HEK293 (cell line): ENCODE results near the gene SSU72.

Source experiments
- CTCF ChIA-PET: fragments of 350-600 bp; formaldehyde crosslinking; extraction: SDS; loops from one replicate; lab custom pipeline; 2021; ENCODE audit warnings: antibody characterized with exemption; lab: Yijun Ruan, JAX
- POLR2A ChIA-PET: fragments of 300-600 bp; formaldehyde crosslinking; extraction: SDS; loops from one replicate; lab custom pipeline; 2020; ENCODE audit warnings: antibody characterized with exemption, inconsistent platforms; lab: Yijun Ruan, JAX
- H3K27ac ChIP-seq: fragments of 200-500 bp; sonication (Bioruptor generic); 2 replicates; pipeline ENCODE4 v1.5.1; 2014; ENCODE audit warnings: low read depth, low read length, control low read depth, inconsistent platforms; ENCODE audit errors: extremely low read depth
- H3K36me3 ChIP-seq, 2 experiments: fragments of 200-500 bp in 1 of 2; sonication (Bioruptor generic) in 1 of 2; 1 replicate in 1 of 2; 2 replicates in 1 of 2; pipeline ENCODE4 v1.5.1; 2014 to 2017; ENCODE audit warnings: inconsistent platforms in 2 of 2, low read length in 2 of 2; ENCODE audit not compliant: control insufficient read depth in 2 of 2, insufficient read depth in 1 of 2
- H3K4me1 ChIP-seq: fragments of 200-500 bp; sonication (Bioruptor generic); 2 replicates; pipeline ENCODE4 v1.5.1; 2014; ENCODE audit warnings: mild to moderate bottlenecking, low read length, inconsistent platforms; ENCODE audit not compliant: control insufficient read depth, insufficient read depth
- H3K4me3 ChIP-seq: 2 replicates; pipeline ENCODE4 v1.5.1; 2011; ENCODE audit warnings: low read depth, mild to moderate bottlenecking, control low read depth, low read length, moderate library complexity
- H3K9me3 ChIP-seq: fragments of 200-500 bp; sonication (Bioruptor generic); 2 replicates; pipeline ENCODE4 v1.5.1; 2014; ENCODE audit warnings: low read depth, low read length, inconsistent platforms; ENCODE audit not compliant: control insufficient read depth, insufficient read depth
- BCL11A ChIP-seq: fragments of 450-650 bp; formaldehyde crosslinking; IDR thresholded peaks from 2 replicates; pipeline ENCODE4 v1.5.1; 2016; ENCODE audit warnings: low read depth, missing biosample characterization, missing genetic modification characterization
- GLIS1 ChIP-seq: fragments of 450-650 bp; formaldehyde crosslinking; IDR thresholded peaks from 2 replicates; pipeline ENCODE4 v1.5.1; 2016; ENCODE audit warnings: missing biosample characterization, missing genetic modification characterization
- KLF10 ChIP-seq: fragments of 450-650 bp; IDR thresholded peaks from 2 replicates; pipeline ENCODE4 v1.5.1; 2018; ENCODE audit warnings: missing biosample characterization, mild to moderate bottlenecking, missing genetic modification characterization
- KLF8 ChIP-seq: fragments of 450-650 bp; formaldehyde crosslinking; IDR thresholded peaks from 2 replicates; pipeline ENCODE4 v1.5.1; 2016; ENCODE audit warnings: missing biosample characterization, missing genetic modification characterization
- KLF9 ChIP-seq: fragments of 450-650 bp; formaldehyde crosslinking; IDR thresholded peaks from 2 replicates; pipeline ENCODE4 v1.5.1; 2016; ENCODE audit warnings: missing biosample characterization, missing genetic modification characterization, low read depth
- SCRT2 ChIP-seq: fragments of 450-650 bp; formaldehyde crosslinking; IDR thresholded peaks from 2 replicates; pipeline ENCODE4 v1.5.1; 2016; ENCODE audit warnings: missing biosample characterization, missing genetic modification characterization
- SP2 ChIP-seq: fragments of 450-650 bp; formaldehyde crosslinking; IDR thresholded peaks from 2 replicates; pipeline ENCODE4 v1.5.1; 2016; ENCODE audit warnings: missing biosample characterization, missing genetic modification characterization
- YY1 ChIP-seq: fragments of 450-650 bp; formaldehyde crosslinking; IDR thresholded peaks from 2 replicates; pipeline ENCODE4 v1.5.1; 2018; ENCODE audit warnings: missing biosample characterization, missing genetic modification characterization
- ZFHX2 ChIP-seq: fragments of 450-650 bp; formaldehyde crosslinking; conservative IDR thresholded peaks from 2 replicates; pipeline ENCODE4 v1.5.1; 2016; ENCODE audit warnings: missing biosample characterization, missing genetic modification characterization
- ZNF2 ChIP-seq: fragments of 450-650 bp; formaldehyde crosslinking; IDR thresholded peaks from 2 replicates; pipeline ENCODE4 v1.5.1; 2016; ENCODE audit warnings: missing biosample characterization, missing genetic modification characterization
- ZNF266 ChIP-seq: fragments of 450-650 bp; formaldehyde crosslinking; IDR thresholded peaks from 2 replicates; pipeline ENCODE4 v1.5.1; 2016; ENCODE audit warnings: missing biosample characterization, missing genetic modification characterization, low read depth
- ZNF391 ChIP-seq: fragments of 450-650 bp; formaldehyde crosslinking; IDR thresholded peaks from 2 replicates; pipeline ENCODE4 v1.5.1; 2016; ENCODE audit warnings: low read depth, missing biosample characterization, missing genetic modification characterization, borderline replicate concordance
- ZNF600 ChIP-seq: fragments of 450-650 bp; formaldehyde crosslinking; IDR thresholded peaks from 2 replicates; pipeline ENCODE4 v1.5.1; 2016; ENCODE audit warnings: missing biosample characterization, missing genetic modification characterization
- ZNF629 ChIP-seq: fragments of 450-650 bp; formaldehyde crosslinking; IDR thresholded peaks from 2 replicates; pipeline ENCODE4 v1.5.1; 2017; ENCODE audit warnings: missing biosample characterization, missing genetic modification characterization
- ZNF660 ChIP-seq: fragments of 450-650 bp; IDR thresholded peaks from 2 replicates; pipeline ENCODE4 v1.5.1; 2018; ENCODE audit warnings: missing biosample characterization, mild to moderate bottlenecking, missing genetic modification characterization
- TF ChIP-seq, protein P1 (sequence below): fragments of 450-650 bp; IDR thresholded peaks from 2 replicates; pipeline ENCODE4 v1.5.1; 2018; ENCODE audit warnings: missing biosample characterization, mild to moderate bottlenecking, missing genetic modification characterization
- TF ChIP-seq, protein P2 (sequence below): fragments of 450-650 bp; formaldehyde crosslinking; IDR thresholded peaks from 2 replicates; pipeline ENCODE4 v1.5.1; 2016; ENCODE audit warnings: missing biosample characterization, missing genetic modification characterization
- TF ChIP-seq, protein P3 (sequence below): fragments of 450-650 bp; formaldehyde crosslinking; IDR thresholded peaks from 2 replicates; pipeline ENCODE4 v1.5.1; 2016; ENCODE audit warnings: missing biosample characterization, missing genetic modification characterization
- TF ChIP-seq, protein P4 (sequence below): fragments of 450-650 bp; formaldehyde crosslinking; IDR thresholded peaks from 2 replicates; pipeline ENCODE4 v1.5.1; 2016; ENCODE audit warnings: missing biosample characterization, missing genetic modification characterization, borderline replicate concordance
- TF ChIP-seq, protein P5 (sequence below): fragments of 450-650 bp; formaldehyde crosslinking; IDR thresholded peaks from 2 replicates; pipeline ENCODE4 v1.5.1; 2016; ENCODE audit warnings: missing biosample characterization, missing genetic modification characterization

The SSU72 gene

DNA sequence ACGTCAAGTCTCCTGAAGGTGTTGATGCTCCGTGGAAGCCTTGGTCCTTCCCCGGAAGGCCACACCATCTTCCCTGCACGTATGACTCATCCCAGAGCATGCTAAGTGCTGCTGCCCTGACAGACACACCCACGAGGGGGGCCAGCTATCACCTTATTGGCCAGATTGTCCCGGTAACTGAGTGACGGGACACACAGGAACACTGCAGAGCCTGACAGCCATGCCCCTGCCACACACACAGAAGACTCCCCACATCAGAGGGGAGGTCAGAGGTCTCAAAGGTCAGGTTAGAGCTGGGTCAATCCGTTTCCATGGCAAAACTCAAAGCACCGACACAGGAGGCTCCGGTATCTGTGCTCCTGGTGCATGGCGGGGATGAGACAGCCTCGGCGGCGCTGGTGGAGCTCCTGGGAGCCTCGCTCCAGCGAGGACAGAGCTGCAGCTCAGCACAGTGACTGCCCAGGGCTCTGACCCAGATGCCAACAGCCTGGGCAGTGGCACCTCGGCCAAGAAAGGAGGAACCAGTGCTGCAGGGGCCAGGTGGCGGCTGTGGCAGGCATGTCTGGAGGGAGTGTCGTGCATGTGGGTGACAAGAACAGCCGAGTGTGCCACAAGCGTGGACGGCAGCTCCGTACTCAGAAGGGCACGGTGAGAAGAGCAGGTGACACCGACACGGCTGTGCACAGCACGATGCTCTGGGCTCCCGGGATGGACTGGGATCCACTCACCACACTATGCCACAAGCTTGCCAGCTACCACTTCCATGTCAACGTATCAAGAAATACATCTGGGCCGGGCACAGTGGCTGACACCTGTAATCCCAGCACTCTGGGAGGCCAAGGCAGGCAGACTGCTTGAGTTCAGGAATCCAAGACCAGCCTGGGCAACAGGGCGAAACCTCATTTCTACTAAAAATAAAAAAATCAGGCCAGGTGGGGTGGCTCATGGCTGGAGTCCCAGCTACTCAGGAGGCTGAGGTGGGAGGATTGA lies 19.4 kb downstream of the SSU72 start:
- CTCF ChIA-PET, result interaction anchor here (0.6 to 0.9 kb wide), 3 partner anchors 111 to 435 kb away, joined by 3 to 4 read pairs (median 3); no protein-coding TSS in a partner anchor
- H3K27ac ChIP-seq, result peak overlapping the region; percentile 12; the same call in 1 of the 2 replicates

More for the DNA sequence above, 19.4 kb downstream of the SSU72 start:
- H3K4me3 ChIP-seq, result no peak overlapping the region
- TF ChIP-seq, protein P1, sequence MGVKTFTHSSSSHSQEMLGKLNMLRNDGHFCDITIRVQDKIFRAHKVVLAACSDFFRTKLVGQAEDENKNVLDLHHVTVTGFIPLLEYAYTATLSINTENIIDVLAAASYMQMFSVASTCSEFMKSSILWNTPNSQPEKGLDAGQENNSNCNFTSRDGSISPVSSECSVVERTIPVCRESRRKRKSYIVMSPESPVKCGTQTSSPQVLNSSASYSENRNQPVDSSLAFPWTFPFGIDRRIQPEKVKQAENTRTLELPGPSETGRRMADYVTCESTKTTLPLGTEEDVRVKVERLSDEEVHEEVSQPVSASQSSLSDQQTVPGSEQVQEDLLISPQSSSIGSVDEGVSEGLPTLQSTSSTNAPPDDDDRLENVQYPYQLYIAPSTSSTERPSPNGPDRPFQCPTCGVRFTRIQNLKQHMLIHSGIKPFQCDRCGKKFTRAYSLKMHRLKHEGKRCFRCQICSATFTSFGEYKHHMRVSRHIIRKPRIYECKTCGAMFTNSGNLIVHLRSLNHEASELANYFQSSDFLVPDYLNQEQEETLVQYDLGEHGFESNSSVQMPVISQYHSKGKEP (tag by site-specific recombination), result peak; percentile 71
- TF ChIP-seq ZNF629 (tag by site-specific recombination) (peak; percentile 54; the same call in 1 of the 2 replicates), ZNF660 (no peak), ZNF600 (tag by site-specific recombination) (peak; percentile 9; the same call in 1 of the 2 replicates), SCRT2 (tag by site-specific recombination) (0 out of 2 replicates have a peak, but pooled peaks have one; percentile 22), KLF10 (tag by site-specific recombination) (peak; percentile 61; the same call in 1 of the 2 replicates), ZNF266 (tag by site-specific recombination) (no peak), ZNF391 (tag by site-specific recombination) (no peak), BCL11A (tag by site-specific recombination) (no peak), SP2 (peak; percentile 74), ZNF2 (tag by site-specific recombination) (0 out of 2 replicates have a peak, but pooled peaks have one; percentile 11), ZFHX2 (peak; percentile 25; the same call in 1 of the 2 replicates), KLF9 (tag by site-specific recombination) (peak; percentile 91), GLIS1 (peak; percentile 26; the same call in 1 of the 2 replicates), YY1 (tag by site-specific recombination) (no peak), KLF8 (tag by site-specific recombination) (peak; percentile 50; the same call in 1 of the 2 replicates)
- TF ChIP-seq, protein P2, sequence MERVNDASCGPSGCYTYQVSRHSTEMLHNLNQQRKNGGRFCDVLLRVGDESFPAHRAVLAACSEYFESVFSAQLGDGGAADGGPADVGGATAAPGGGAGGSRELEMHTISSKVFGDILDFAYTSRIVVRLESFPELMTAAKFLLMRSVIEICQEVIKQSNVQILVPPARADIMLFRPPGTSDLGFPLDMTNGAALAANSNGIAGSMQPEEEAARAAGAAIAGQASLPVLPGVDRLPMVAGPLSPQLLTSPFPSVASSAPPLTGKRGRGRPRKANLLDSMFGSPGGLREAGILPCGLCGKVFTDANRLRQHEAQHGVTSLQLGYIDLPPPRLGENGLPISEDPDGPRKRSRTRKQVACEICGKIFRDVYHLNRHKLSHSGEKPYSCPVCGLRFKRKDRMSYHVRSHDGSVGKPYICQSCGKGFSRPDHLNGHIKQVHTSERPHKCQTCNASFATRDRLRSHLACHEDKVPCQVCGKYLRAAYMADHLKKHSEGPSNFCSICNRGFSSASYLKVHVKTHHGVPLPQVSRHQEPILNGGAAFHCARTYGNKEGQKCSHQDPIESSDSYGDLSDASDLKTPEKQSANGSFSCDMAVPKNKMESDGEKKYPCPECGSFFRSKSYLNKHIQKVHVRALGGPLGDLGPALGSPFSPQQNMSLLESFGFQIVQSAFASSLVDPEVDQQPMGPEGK, result peak; percentile 53; the same call in 1 of the 2 replicates
- TF ChIP-seq, protein P3, sequence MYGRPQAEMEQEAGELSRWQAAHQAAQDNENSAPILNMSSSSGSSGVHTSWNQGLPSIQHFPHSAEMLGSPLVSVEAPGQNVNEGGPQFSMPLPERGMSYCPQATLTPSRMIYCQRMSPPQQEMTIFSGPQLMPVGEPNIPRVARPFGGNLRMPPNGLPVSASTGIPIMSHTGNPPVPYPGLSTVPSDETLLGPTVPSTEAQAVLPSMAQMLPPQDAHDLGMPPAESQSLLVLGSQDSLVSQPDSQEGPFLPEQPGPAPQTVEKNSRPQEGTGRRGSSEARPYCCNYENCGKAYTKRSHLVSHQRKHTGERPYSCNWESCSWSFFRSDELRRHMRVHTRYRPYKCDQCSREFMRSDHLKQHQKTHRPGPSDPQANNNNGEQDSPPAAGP, result peak; percentile 70; the same call in 1 of the 2 replicates
- TF ChIP-seq, protein P4, sequence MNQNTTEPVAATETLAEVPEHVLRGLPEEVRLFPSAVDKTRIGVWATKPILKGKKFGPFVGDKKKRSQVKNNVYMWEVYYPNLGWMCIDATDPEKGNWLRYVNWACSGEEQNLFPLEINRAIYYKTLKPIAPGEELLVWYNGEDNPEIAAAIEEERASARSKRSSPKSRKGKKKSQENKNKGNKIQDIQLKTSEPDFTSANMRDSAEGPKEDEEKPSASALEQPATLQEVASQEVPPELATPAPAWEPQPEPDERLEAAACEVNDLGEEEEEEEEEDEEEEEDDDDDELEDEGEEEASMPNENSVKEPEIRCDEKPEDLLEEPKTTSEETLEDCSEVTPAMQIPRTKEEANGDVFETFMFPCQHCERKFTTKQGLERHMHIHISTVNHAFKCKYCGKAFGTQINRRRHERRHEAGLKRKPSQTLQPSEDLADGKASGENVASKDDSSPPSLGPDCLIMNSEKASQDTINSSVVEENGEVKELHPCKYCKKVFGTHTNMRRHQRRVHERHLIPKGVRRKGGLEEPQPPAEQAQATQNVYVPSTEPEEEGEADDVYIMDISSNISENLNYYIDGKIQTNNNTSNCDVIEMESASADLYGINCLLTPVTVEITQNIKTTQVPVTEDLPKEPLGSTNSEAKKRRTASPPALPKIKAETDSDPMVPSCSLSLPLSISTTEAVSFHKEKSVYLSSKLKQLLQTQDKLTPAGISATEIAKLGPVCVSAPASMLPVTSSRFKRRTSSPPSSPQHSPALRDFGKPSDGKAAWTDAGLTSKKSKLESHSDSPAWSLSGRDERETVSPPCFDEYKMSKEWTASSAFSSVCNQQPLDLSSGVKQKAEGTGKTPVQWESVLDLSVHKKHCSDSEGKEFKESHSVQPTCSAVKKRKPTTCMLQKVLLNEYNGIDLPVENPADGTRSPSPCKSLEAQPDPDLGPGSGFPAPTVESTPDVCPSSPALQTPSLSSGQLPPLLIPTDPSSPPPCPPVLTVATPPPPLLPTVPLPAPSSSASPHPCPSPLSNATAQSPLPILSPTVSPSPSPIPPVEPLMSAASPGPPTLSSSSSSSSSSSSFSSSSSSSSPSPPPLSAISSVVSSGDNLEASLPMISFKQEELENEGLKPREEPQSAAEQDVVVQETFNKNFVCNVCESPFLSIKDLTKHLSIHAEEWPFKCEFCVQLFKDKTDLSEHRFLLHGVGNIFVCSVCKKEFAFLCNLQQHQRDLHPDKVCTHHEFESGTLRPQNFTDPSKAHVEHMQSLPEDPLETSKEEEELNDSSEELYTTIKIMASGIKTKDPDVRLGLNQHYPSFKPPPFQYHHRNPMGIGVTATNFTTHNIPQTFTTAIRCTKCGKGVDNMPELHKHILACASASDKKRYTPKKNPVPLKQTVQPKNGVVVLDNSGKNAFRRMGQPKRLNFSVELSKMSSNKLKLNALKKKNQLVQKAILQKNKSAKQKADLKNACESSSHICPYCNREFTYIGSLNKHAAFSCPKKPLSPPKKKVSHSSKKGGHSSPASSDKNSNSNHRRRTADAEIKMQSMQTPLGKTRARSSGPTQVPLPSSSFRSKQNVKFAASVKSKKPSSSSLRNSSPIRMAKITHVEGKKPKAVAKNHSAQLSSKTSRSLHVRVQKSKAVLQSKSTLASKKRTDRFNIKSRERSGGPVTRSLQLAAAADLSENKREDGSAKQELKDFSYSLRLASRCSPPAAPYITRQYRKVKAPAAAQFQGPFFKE (tag by site-specific recombination), result 0 out of 2 replicates have a peak, but pooled peaks have one; percentile 40
- TF ChIP-seq, protein P5, sequence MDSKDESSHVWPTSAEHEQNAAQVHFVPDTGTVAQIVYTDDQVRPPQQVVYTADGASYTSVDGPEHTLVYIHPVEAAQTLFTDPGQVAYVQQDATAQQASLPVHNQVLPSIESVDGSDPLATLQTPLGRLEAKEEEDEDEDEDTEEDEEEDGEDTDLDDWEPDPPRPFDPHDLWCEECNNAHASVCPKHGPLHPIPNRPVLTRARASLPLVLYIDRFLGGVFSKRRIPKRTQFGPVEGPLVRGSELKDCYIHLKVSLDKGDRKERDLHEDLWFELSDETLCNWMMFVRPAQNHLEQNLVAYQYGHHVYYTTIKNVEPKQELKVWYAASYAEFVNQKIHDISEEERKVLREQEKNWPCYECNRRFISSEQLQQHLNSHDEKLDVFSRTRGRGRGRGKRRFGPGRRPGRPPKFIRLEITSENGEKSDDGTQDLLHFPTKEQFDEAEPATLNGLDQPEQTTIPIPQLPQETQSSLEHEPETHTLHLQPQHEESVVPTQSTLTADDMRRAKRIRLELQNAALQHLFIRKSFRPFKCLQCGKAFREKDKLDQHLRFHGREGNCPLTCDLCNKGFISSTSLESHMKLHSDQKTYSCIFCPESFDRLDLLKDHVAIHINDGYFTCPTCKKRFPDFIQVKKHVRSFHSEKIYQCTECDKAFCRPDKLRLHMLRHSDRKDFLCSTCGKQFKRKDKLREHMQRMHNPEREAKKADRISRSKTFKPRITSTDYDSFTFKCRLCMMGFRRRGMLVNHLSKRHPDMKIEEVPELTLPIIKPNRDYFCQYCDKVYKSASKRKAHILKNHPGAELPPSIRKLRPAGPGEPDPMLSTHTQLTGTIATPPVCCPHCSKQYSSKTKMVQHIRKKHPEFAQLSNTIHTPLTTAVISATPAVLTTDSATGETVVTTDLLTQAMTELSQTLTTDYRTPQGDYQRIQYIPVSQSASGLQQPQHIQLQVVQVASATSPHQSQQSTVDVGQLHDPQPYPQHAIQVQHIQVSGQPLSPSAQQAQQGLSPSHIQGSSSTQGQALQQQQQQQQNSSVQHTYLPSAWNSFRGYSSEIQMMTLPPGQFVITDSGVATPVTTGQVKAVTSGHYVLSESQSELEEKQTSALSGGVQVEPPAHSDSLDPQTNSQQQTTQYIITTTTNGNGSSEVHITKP (tag by site-specific recombination), result peak; percentile 60; the same call in 1 of the 2 replicates
- POLR2A ChIA-PET, result interaction anchor here (0.6 kb wide), 1 partner anchor 15 kb away, joined by 3 read pairs; no protein-coding TSS in a partner anchor
- peaks cover 0 to 45% of the 10 kb centered on the region in 2 experiments; a peak in 2 of 3 replicates for H3K36me3 ChIP-seq
- no peaks in the 10 kb centered on the region for H3K9me3 ChIP-seq
- H3K4me1 ChIP-seq, result no peaks in the 10 kb centered on the region; the same call in 1 of the 2 replicates
